ENCODE results near the gene ZNF385B. TPM values are rescaled to one million over a fixed set of nuclear protein-coding genes. Genes with fewer than 3 reads are reported as not detected.

The ZNF385B gene
- total and polyA plus RNA-seq, 5 donors from 2014 or later = not detected

DNA sequence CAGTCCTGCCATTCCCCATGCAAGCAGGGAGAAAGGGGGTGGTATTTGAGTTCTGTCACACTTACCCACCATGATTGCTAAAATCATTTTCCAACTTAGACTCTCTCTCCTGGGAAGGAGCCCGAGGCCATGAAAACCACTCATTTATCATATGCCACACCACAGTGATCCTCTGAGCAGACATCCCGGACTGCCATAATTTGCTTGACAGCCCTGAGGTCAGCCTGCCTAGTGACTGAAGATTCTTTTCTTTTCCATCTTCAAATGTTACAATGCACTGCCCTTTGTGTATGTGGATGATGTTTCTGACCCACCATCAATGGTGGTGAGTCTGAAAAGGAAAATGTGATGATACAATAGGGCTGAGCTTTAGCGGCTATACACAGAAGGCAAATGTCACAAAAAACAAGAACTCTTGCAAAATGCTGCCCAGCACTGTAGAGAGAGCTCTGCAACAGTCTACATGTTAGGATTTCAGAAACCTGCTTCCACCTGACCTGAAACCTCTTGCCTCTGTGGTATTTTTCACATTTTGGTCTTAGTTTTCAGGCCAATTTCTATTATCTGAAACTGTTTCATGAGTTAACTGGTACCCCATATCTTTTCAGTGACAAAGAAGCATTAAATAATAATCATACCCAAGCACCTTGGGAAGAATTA lies 272.8 kb downstream of the ZNF385B start:
- Histone ChIP-seq H3K4me1 (ENCODE audit: control insufficient read depth, insufficient read depth, low read length, poor library complexity, severe bottlenecking) (no peaks in the 10 kb centered on the region), H3K36me3 (ENCODE audit: control insufficient read depth, insufficient read depth, low read length) (no peaks in the 10 kb centered on the region), H3K27ac (ENCODE audit: insufficient read depth, low read length, poor library complexity, severe bottlenecking) (no peak overlapping the region), H3K27me3 (ENCODE audit: control insufficient read depth, insufficient read depth, low read length) (no peaks in the 10 kb centered on the region), H3K4me3 (ENCODE audit: low read depth, low read length) (no peak overlapping the region), H3K9me3 (ENCODE audit: control insufficient read depth in 2 of 2, low read length in 2 of 2) (no peaks in the 10 kb centered on the region)
- Mint-ChIP-seq H3K9me3 (no peaks in the 10 kb centered on the region), H3K4me1 (no peaks in the 10 kb centered on the region), H3K27me3 (no peaks in the 10 kb centered on the region), H3K36me3 (no peaks in the 10 kb centered on the region), H3K4me3 (no peak overlapping the region), H3K27ac (no peak overlapping the region)
- DNase-seq (no peak), ATAC-seq (ENCODE audit: low read depth in 2 of 2) (no peak)

- Mint-ChIP-seq H3K4me3 (no peak overlapping the region), H3K9me3 (no peaks in the 10 kb centered on the region), H3K36me3 (no peaks in the 10 kb centered on the region), H3K27ac (no peak overlapping the region), H3K27me3 (no peaks in the 10 kb centered on the region), H3K4me1 (no peaks in the 10 kb centered on the region)
- ATAC-seq (ENCODE audit: low read depth in 2 of 2) (no peak), DNase-seq (no peak)
- Histone ChIP-seq H3K9me3 (ENCODE audit: control insufficient read depth in 2 of 2, low read length in 2 of 2) (no peaks in the 10 kb centered on the region), H3K4me1 (ENCODE audit: control insufficient read depth, insufficient read depth, low read length, poor library complexity, severe bottlenecking) (no peaks in the 10 kb centered on the region), H3K4me3 (ENCODE audit: low read depth, low read length) (no peak overlapping the region), H3K36me3 (ENCODE audit: control insufficient read depth, insufficient read depth, low read length) (no peaks in the 10 kb centered on the region), H3K27ac (ENCODE audit: insufficient read depth, low read length, poor library complexity, severe bottlenecking) (no peak overlapping the region), H3K27me3 (ENCODE audit: control insufficient read depth, insufficient read depth, low read length) (no peaks in the 10 kb centered on the region)
Observed at GRCh38 chr2:179584760-179585159, 276.7 kb downstream of the ZNF385B start.

DNA sequence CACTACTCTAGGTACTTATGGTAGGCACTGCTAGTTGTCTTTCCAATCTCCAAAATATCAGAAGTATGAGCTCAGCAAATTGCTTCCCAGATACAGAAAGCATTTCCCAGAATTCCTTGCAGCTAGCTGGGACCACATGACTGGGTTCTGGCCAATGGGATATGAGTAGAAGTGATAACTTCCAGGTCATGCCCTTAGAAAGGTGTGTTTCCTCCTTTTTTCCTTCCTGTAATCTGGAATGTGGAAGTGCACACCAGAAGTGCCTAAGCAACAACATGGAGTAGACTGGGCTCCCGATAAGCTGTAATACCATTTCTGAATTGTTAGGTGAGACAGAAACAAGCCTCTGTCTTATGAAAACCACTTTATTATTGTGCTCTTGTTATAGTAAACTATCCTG lies 279.8 kb downstream of the ZNF385B start:
- no peaks in the 10 kb centered on the region for H3K27me3 ChIP-seq (ENCODE audit: control insufficient read depth, insufficient read depth, low read length)
- no peak overlapping the region for H3K4me3 ChIP-seq (ENCODE audit: low read depth, low read length)
- Mint-ChIP-seq H3K27ac (no peak overlapping the region), H3K36me3 (no peaks in the 10 kb centered on the region), H3K9me3 (no peaks in the 10 kb centered on the region), H3K4me3 (no peak overlapping the region), H3K4me1 (no peaks in the 10 kb centered on the region), H3K27me3 (no peaks in the 10 kb centered on the region)
- no peak overlapping the region for H3K27ac ChIP-seq (ENCODE audit: insufficient read depth, low read length, poor library complexity, severe bottlenecking)
- no peaks in the 10 kb centered on the region for H3K36me3 ChIP-seq (ENCODE audit: control insufficient read depth, insufficient read depth, low read length)
- no peaks in the 10 kb centered on the region for H3K4me1 ChIP-seq (ENCODE audit: control insufficient read depth, insufficient read depth, low read length, poor library complexity, severe bottlenecking)
- ATAC-seq (ENCODE audit: low read depth in 2 of 2) (no peak), DNase-seq (no peak)
- H3K9me3 ChIP-seq (ENCODE audit: control insufficient read depth in 2 of 2, low read length in 2 of 2) = no peaks in the 10 kb centered on the region

DNA sequence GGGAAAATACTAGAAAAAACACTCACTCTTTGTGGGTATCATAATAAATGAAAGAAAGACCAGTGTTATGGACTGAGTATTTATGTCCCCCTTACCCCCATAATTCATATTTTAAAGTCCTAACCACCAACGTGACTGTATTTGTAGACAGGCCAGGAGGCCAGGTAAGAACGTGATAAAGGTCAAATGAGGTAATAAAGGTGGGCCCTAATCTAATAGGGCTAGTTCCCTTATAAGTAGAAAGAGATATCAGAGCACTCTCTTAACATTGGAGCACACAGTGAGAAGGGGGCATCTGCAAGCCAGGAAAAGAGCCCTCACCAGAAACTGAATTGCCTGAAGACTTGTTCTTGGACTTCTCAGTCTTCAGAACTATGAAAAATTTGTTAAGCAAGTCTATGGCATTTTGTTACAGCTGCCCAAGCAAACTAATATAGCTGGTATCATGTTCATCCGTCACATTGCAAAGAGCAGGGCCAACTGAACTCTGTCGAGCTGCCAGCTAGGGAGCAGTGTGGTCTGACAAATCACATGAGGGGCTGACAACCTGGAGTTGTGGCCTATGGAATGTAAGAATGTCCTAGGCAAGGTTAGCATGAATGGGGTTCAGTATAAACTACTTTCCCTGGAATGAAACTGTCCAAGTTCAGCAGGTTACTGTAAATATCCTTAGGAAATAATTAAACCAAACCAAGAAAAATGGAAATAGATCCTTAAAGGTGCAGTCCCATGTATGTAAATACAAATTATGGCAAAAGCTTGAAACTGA lies 280.9 kb downstream of the ZNF385B start:
- H3K27ac ChIP-seq (ENCODE audit: insufficient read depth, low read length, poor library complexity, severe bottlenecking) = no peak overlapping the region
- ATAC-seq (ENCODE audit: low read depth in 2 of 2) (no peak), DNase-seq (no peak)
- H3K4me1 ChIP-seq (ENCODE audit: control insufficient read depth, insufficient read depth, low read length, poor library complexity, severe bottlenecking) = no peaks in the 10 kb centered on the region
- no peak overlapping the region for H3K4me3 ChIP-seq (ENCODE audit: low read depth, low read length)
- H3K27me3 ChIP-seq (ENCODE audit: control insufficient read depth, insufficient read depth, low read length) = no peaks in the 10 kb centered on the region
- H3K4me3 Mint-ChIP-seq = no peak overlapping the region
- H3K36me3 ChIP-seq (ENCODE audit: control insufficient read depth, insufficient read depth, low read length) = no peaks in the 10 kb centered on the region
- no peaks in the 10 kb centered on the region for H3K9me3 Mint-ChIP-seq
- no peaks in the 10 kb centered on the region for H3K36me3 Mint-ChIP-seq
- H3K9me3 ChIP-seq (ENCODE audit: control insufficient read depth in 2 of 2, low read length in 2 of 2) = no peaks in the 10 kb centered on the region
- no peaks in the 10 kb centered on the region for H3K4me1 Mint-ChIP-seq
- no peaks in the 10 kb centered on the region for H3K27me3 Mint-ChIP-seq
- H3K27ac Mint-ChIP-seq = no peak overlapping the region

GRCh38 chr2:179579800-179580199 lies 281.6 kb downstream of the ZNF385B start:
- Mint-ChIP-seq H3K27ac (no peak overlapping the region), H3K4me3 (no peak overlapping the region), H3K4me1 (no peaks in the 10 kb centered on the region), H3K36me3 (no peaks in the 10 kb centered on the region), H3K27me3 (no peaks in the 10 kb centered on the region), H3K9me3 (peaks cover 0 to 1% (median 0%) of the 10 kb centered on the region in 7 donors)
- no peak overlapping the region for H3K27ac ChIP-seq (ENCODE audit: insufficient read depth, low read length, poor library complexity, severe bottlenecking)
- no peaks in the 10 kb centered on the region for H3K9me3 ChIP-seq (ENCODE audit: control insufficient read depth in 2 of 2, low read length in 2 of 2)
- DNase-seq (no peak), ATAC-seq (ENCODE audit: low read depth in 2 of 2) (no peak)
- no peaks in the 10 kb centered on the region for H3K27me3 ChIP-seq (ENCODE audit: control insufficient read depth, insufficient read depth, low read length)
- no peaks in the 10 kb centered on the region for H3K36me3 ChIP-seq (ENCODE audit: control insufficient read depth, insufficient read depth, low read length)
- H3K4me3 ChIP-seq (ENCODE audit: low read depth, low read length) = no peak overlapping the region
- H3K4me1 ChIP-seq (ENCODE audit: control insufficient read depth, insufficient read depth, low read length, poor library complexity, severe bottlenecking) = no peaks in the 10 kb centered on the region

DNA sequence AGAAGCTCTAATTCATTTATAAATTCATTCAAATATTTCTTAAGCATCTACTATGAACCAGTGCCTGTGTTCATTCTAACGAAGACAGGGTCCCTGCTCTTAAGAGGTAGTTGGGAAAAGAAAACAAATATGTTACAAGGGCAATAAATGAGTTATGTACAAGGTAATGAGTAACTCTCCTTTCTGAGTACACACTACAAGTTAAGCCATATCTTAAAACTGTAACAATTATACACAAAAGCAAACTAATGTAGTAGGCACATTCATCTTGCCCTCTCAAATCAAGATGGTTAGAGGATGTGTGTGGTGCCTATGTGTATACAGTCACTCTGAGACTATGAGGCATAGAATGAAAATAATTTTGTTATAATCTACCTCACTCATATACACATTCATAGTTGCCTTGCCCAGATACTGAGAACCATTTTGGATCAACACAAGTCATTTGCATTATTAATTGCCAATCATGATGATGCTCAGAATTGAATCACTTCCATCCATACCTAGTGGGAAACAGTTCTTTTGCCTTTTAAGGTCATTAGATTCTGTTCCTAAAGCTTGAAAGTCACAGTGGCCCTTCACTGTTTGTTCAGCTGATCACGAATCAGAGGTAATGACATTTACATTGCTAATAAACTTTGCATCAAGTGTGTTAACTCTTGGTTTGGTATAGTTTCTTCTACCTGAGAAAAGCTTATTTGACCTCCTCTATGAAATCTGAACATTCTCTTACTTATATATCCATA lies 283.1 kb downstream of the ZNF385B start:
- H3K36me3 Mint-ChIP-seq = no peaks in the 10 kb centered on the region
- Histone ChIP-seq H3K36me3 (ENCODE audit: control insufficient read depth, insufficient read depth, low read length) (no peaks in the 10 kb centered on the region), H3K4me3 (ENCODE audit: low read depth, low read length) (no peak overlapping the region), H3K4me1 (ENCODE audit: control insufficient read depth, insufficient read depth, low read length, poor library complexity, severe bottlenecking) (no peaks in the 10 kb centered on the region), H3K9me3 (ENCODE audit: control insufficient read depth in 2 of 2, low read length in 2 of 2) (no peaks in the 10 kb centered on the region), H3K27ac (ENCODE audit: insufficient read depth, low read length, poor library complexity, severe bottlenecking) (no peak overlapping the region), H3K27me3 (ENCODE audit: control insufficient read depth, insufficient read depth, low read length) (no peaks in the 10 kb centered on the region)
- DNase-seq (no peak), ATAC-seq (ENCODE audit: low read depth in 2 of 2) (no peak)
- H3K4me3 Mint-ChIP-seq = no peak overlapping the region
- H3K9me3 Mint-ChIP-seq = peaks cover 0 to 2% (median 0%) of the 10 kb centered on the region in 7 donors
- no peaks in the 10 kb centered on the region for H3K27me3 Mint-ChIP-seq
- H3K27ac Mint-ChIP-seq = no peak overlapping the region
- H3K4me1 Mint-ChIP-seq = no peaks in the 10 kb centered on the region

DNA sequence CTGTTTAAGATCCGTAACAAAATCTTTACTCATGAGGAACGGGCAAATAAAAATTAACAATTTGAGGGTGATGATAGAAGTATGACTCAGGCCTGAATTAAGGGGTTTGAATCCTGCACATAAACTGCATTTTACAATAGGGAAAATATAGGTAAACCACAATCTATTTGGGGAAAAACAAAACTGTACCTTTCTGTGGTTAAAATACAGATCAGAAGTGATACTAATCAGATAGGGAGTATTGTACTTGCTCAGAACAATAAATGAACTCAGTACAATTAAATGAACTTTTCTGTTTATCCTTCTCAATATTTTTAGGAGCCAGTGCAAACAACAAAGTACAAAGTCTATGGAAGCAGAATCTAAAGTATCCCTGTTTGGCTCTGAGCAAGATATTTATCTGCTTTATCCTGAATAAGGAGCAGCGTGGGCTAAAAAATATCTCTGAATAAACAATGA lies 287.3 kb downstream of the ZNF385B start:
- Mint-ChIP-seq H3K27ac (no peak overlapping the region), H3K9me3 (peaks cover 0 to 2% (median 0%) of the 10 kb centered on the region in 7 donors), H3K4me1 (no peaks in the 10 kb centered on the region), H3K36me3 (no peaks in the 10 kb centered on the region), H3K27me3 (no peaks in the 10 kb centered on the region), H3K4me3 (no peak overlapping the region)
- H3K36me3 ChIP-seq (ENCODE audit: control insufficient read depth, insufficient read depth, low read length) = no peaks in the 10 kb centered on the region
- no peaks in the 10 kb centered on the region for H3K9me3 ChIP-seq (ENCODE audit: control insufficient read depth in 2 of 2, low read length in 2 of 2)
- no peaks in the 10 kb centered on the region for H3K4me1 ChIP-seq (ENCODE audit: control insufficient read depth, insufficient read depth, low read length, poor library complexity, severe bottlenecking)
- H3K27ac ChIP-seq (ENCODE audit: insufficient read depth, low read length, poor library complexity, severe bottlenecking) = no peak overlapping the region
- no peaks in the 10 kb centered on the region for H3K27me3 ChIP-seq (ENCODE audit: control insufficient read depth, insufficient read depth, low read length)
- DNase-seq (no peak), ATAC-seq (ENCODE audit: low read depth in 2 of 2) (no peak)
- no peak overlapping the region for H3K4me3 ChIP-seq (ENCODE audit: low read depth, low read length)
